Upper lobe of left lung (tissue), 6 donors: ENCODE data around the gene MRNIP. TPM values are rescaled to one million over a fixed set of nuclear protein-coding genes. Genes with fewer than 3 reads are reported as not detected.

ENCODE experiments used
- ATAC-seq, 2 donors: fragments of 200-7000 bp; cut with Tn5 transposase; one replicate each; pipeline ENCODE4 v1.9.1; 2022; ENCODE audit warnings: mild to moderate bottlenecking in 2 of 2, moderate library complexity in 2 of 2; ENCODE audit not compliant: low FRiP score in 2 of 2
- DNase-seq, 2 donors: peaks; one replicate each; pipeline ENCODE4 v3.0.0-alpha.2; 2019 to 2020
- H3K27ac ChIP-seq, 4 donors: fragments of 200-600 bp; sonication (generic); one replicate each; pipeline ENCODE4 v1.5.1; 2016 to 2019
- H3K27me3 ChIP-seq, 4 donors: fragments of 200-600 bp; sonication (generic); one replicate each; pipeline ENCODE4 v1.5.1; 2017 to 2019
- H3K36me3 ChIP-seq, 4 donors: fragments of 200-600 bp; sonication (generic); one replicate each; pipeline ENCODE4 v1.5.1; 2016 to 2019
- H3K4me1 ChIP-seq, 4 donors: fragments of 200-600 bp; sonication (generic); one replicate each; pipeline ENCODE4 v1.5.1; 2018 to 2019
- H3K4me3 ChIP-seq, 4 donors: fragments of 200-600 bp; sonication (generic); one replicate each; pipeline ENCODE4 v1.5.1; 2017 to 2019; ENCODE audit warnings: mild to moderate bottlenecking in 2 of 4, moderate library complexity in 1 of 4
- H3K9me3 ChIP-seq, 4 donors: fragments of 200-600 bp; sonication (generic); one replicate each; pipeline ENCODE4 v1.5.1; 2018 to 2019
- CTCF ChIP-seq, 6 experiments: fragments of 450-650 bp in 4 of 6; fragments of 200-600 bp in 2 of 6; sonication (generic) in 2 of 6; IDR thresholded peaks; one replicate each; pipeline ENCODE4 v1.5.1; 2016 to 2019; ENCODE audit warnings: antibody characterized with exemption in 6 of 6
- EP300 ChIP-seq, 4 donors: sonication (generic); formaldehyde crosslinking; IDR thresholded peaks; one replicate each; pipeline ENCODE4 v1.5.1; 2017; ENCODE audit warnings: antibody characterized with exemption in 4 of 4, control low read depth in 2 of 4
- POLR2A ChIP-seq, 4 donors: fragments of 450-650 bp; IDR thresholded peaks; one replicate each; pipeline ENCODE4 v1.5.1; 2016 to 2017; ENCODE audit warnings: antibody characterized with exemption in 4 of 4, mild to moderate bottlenecking in 2 of 4
- POLR2AphosphoS5 ChIP-seq, 2 donors: sonication (generic); formaldehyde crosslinking; IDR thresholded peaks; one replicate each; pipeline ENCODE4 v1.5.1; 2017; ENCODE audit warnings: antibody characterized with exemption in 2 of 2
- WGBS, 2 donors: methylation state at CpG; one replicate each; pipeline ENCODE4 v1.1.5; 2017 to 2018; 5-methylcytosine and 5-hydroxymethylcytosine counted together
- total RNA-seq, 6 donors: library from RNA; depleted of rRNA in 4 of 6; stranded (reverse); fragments of >200 nt in 4 of 6; gene quantifications; one replicate each; pipeline versions ENCODE4 v1.1.0 to v1.2.1, GENCODE V29; 2016 to 2021
- donor health status: DM: no; HTN: no; CAD: no; lungs with moderate emphysema.
- donor health status: DM: no; HTN: yes; CAD: no; lungs with severe emphysema.

Gene MRNIP
- total RNA-seq, 6 donors from 2014 or later, result 20.7 to 142 (median 33.2) TPM

- DNase-seq (peak in 1 of 2 donors; percentile 43), ATAC-seq (no peak)
- peak overlapping the region; percentile 98 to 100 (median 99) for H3K27ac ChIP-seq
- H3K4me1 ChIP-seq, result peaks cover 43 to 56% (median 52%) of the 10 kb centered on the region in 4 donors
- H3K27me3 ChIP-seq, result no peaks in the 10 kb centered on the region
- peaks cover 0 to 22% (median 6%) of the 10 kb centered on the region in 4 donors for H3K36me3 ChIP-seq
- peak overlapping the region; percentile 40 to 99 (median 78) for H3K4me3 ChIP-seq
- 59 to 64% methylated on average over 12 to 14 of the region's 14 CpGs for WGBS, 2 donors
- TF ChIP-seq CTCF (IDR thresholded peaks at IDR 0.05) (no peak), EP300 (IDR thresholded peaks at IDR 0.05) (no peak), POLR2A (IDR thresholded peaks at IDR 0.05) (no peak), POLR2AphosphoS5 (IDR thresholded peaks at IDR 0.05) (no peak)
- H3K9me3 ChIP-seq, result no peaks in the 10 kb centered on the region
These were observed 40.5 kb downstream of the MRNIP start for GRCh38 chr5:179817890-179818745.

GRCh38 chr5:179817470-179817840 is 41.2 kb downstream of the MRNIP start:
- ATAC-seq (no peak), DNase-seq (no peak)
- peak overlapping the region in 3 of 4 donors; percentile 58 to 81 (median 74) for H3K27ac ChIP-seq
- H3K4me3 ChIP-seq, result peak overlapping the region in 3 of 4 donors; percentile 51 to 61 (median 54)
- H3K27me3 ChIP-seq, result no peaks in the 10 kb centered on the region
- H3K36me3 ChIP-seq, result peaks cover 0 to 22% (median 5%) of the 10 kb centered on the region in 4 donors
- H3K9me3 ChIP-seq, result no peaks in the 10 kb centered on the region
- peaks cover 36 to 49% (median 46%) of the 10 kb centered on the region in 4 donors for H3K4me1 ChIP-seq
- peak in 1 of 6 experiments; percentile 1 for TF ChIP-seq CTCF (IDR thresholded peaks at IDR 0.05)
- TF ChIP-seq POLR2AphosphoS5 (IDR thresholded peaks at IDR 0.05), result no peak
- no peak for TF ChIP-seq POLR2A (IDR thresholded peaks at IDR 0.05)
- no peak for TF ChIP-seq EP300 (IDR thresholded peaks at IDR 0.05)
- WGBS, 2 donors, result 85 to 87% methylated on average over 8 of the region's 8 CpGs

- H3K9me3 ChIP-seq, result no peaks in the 10 kb centered on the region
- WGBS, 2 donors, result 4 to 10% methylated on average over 3 to 20 of the region's 72 CpGs
- H3K4me3 ChIP-seq, result peak overlapping the region; percentile 32 to 61 (median 52)
- peaks cover 0 to 22% (median 8%) of the 10 kb centered on the region in 4 donors for H3K36me3 ChIP-seq
- peaks cover 31 to 44% (median 41%) of the 10 kb centered on the region in 4 donors for H3K4me1 ChIP-seq
- no peaks in the 10 kb centered on the region for H3K27me3 ChIP-seq
- DNase-seq, result peak in 1 of 2 donors; percentile 90
- H3K27ac ChIP-seq, result peak overlapping the region; percentile 6 to 81 (median 66)
- peak in 1 of 4 donors; percentile 35 for TF ChIP-seq POLR2A (IDR thresholded peaks at IDR 0.05)
- no peak for TF ChIP-seq EP300 (IDR thresholded peaks at IDR 0.05)
- TF ChIP-seq CTCF (IDR thresholded peaks at IDR 0.05), result peak in 1 of 6 experiments; percentile 12
- ATAC-seq, result no peak
These were observed 41.7 kb downstream of the MRNIP start for GRCh38 chr5:179816796-179817469.

GRCh38 chr5:179816401-179816795 is 42.2 kb downstream of the MRNIP start:
- no peak for DNase-seq
- H3K36me3 ChIP-seq, result peaks cover 0 to 21% (median 8%) of the 10 kb centered on the region in 4 donors
- TF ChIP-seq EP300 (IDR thresholded peaks at IDR 0.05), result no peak
- no peak for TF ChIP-seq CTCF (IDR thresholded peaks at IDR 0.05)
- TF ChIP-seq POLR2A (IDR thresholded peaks at IDR 0.05), result no peak
- no peak for TF ChIP-seq POLR2AphosphoS5 (IDR thresholded peaks at IDR 0.05)
- ATAC-seq, result no peak
- WGBS, 2 donors, result 52 to 54% methylated on average over 19 to 23 of the region's 23 CpGs
- H3K9me3 ChIP-seq, result no peaks in the 10 kb centered on the region
- peaks cover 30 to 42% (median 39%) of the 10 kb centered on the region in 4 donors for H3K4me1 ChIP-seq
- no peaks in the 10 kb centered on the region for H3K27me3 ChIP-seq
- H3K27ac ChIP-seq, result peak overlapping the region in 3 of 4 donors; percentile 58 to 81 (median 74)
- peak overlapping the region in 3 of 4 donors; percentile 51 to 61 (median 54) for H3K4me3 ChIP-seq
